Mucosa of stomach (tissue), 1 donor: ENCODE data around the gene FOXK1.

Experiments
- H3K27me3 ChIP-seq: one replicate; pipeline ENCODE4 v1.7.0; 2013; ENCODE audit warnings: mild to moderate bottlenecking, low read length; ENCODE audit not compliant: control insufficient read depth, insufficient read depth
- H3K36me3 ChIP-seq: one replicate; pipeline ENCODE4 v1.7.0; 2013; ENCODE audit warnings: low read length; ENCODE audit not compliant: control insufficient read depth, insufficient read depth
- H3K4me1 ChIP-seq: one replicate; pipeline ENCODE4 v1.7.0; 2013; ENCODE audit warnings: mild to moderate bottlenecking, low read length; ENCODE audit not compliant: control insufficient read depth, insufficient read depth
- H3K4me3 ChIP-seq: one replicate; pipeline ENCODE4 v1.7.0; 2013; ENCODE audit warnings: low read length
- H3K9ac ChIP-seq: one replicate; pipeline ENCODE4 v1.7.0; 2013; ENCODE audit warnings: mild to moderate bottlenecking, low read length, moderate library complexity
- H3K9me3 ChIP-seq: one replicate; pipeline ENCODE4 v1.7.0; 2013; ENCODE audit warnings: mild to moderate bottlenecking, low read length, moderate library complexity; ENCODE audit not compliant: control insufficient read depth
- donor health status: Pancreatic carcinoma.

FOXK1 gene

GRCh38 chr7:4653771-4654170 is 28.3 kb upstream of the FOXK1 start:
- Histone ChIP-seq H3K9me3 (no peaks in the 10 kb centered on the region), H3K36me3 (no peaks in the 10 kb centered on the region), H3K4me3 (no peak overlapping the region), H3K9ac (no peak overlapping the region), H3K27me3 (no peaks in the 10 kb centered on the region), H3K4me1 (no peaks in the 10 kb centered on the region)

GRCh38 chr7:4655311-4655710 is 26.8 kb upstream of the FOXK1 start:
- no peaks in the 10 kb centered on the region for H3K27me3 ChIP-seq
- H3K36me3 ChIP-seq, result no peaks in the 10 kb centered on the region
- no peak overlapping the region for H3K4me3 ChIP-seq
- H3K4me1 ChIP-seq, result no peaks in the 10 kb centered on the region
- no peaks in the 10 kb centered on the region for H3K9me3 ChIP-seq
- no peak overlapping the region for H3K9ac ChIP-seq

- Histone ChIP-seq H3K9me3 (no peaks in the 10 kb centered on the region), H3K4me1 (no peaks in the 10 kb centered on the region), H3K36me3 (no peaks in the 10 kb centered on the region), H3K4me3 (no peak overlapping the region), H3K9ac (no peak overlapping the region), H3K27me3 (no peaks in the 10 kb centered on the region)
Measured at GRCh38 chr7:4655896-4656295, 26.2 kb upstream of the FOXK1 start.

GRCh38 chr7:4657640-4658417 is 24.3 kb upstream of the FOXK1 start:
- Histone ChIP-seq H3K36me3 (no peaks in the 10 kb centered on the region), H3K9me3 (no peaks in the 10 kb centered on the region), H3K4me3 (no peak overlapping the region), H3K9ac (no peak overlapping the region), H3K27me3 (no peaks in the 10 kb centered on the region), H3K4me1 (peaks cover 7% of the 10 kb centered on the region)

GRCh38 chr7:4659551-4660286 is 22.4 kb upstream of the FOXK1 start:
- Histone ChIP-seq H3K9ac (no peak overlapping the region), H3K4me1 (peaks cover 7% of the 10 kb centered on the region), H3K9me3 (no peaks in the 10 kb centered on the region), H3K36me3 (no peaks in the 10 kb centered on the region), H3K27me3 (no peaks in the 10 kb centered on the region), H3K4me3 (no peak overlapping the region)

- Histone ChIP-seq H3K36me3 (no peaks in the 10 kb centered on the region), H3K4me1 (peaks cover 7% of the 10 kb centered on the region), H3K27me3 (no peaks in the 10 kb centered on the region), H3K4me3 (no peak overlapping the region), H3K9me3 (no peaks in the 10 kb centered on the region), H3K9ac (no peak overlapping the region)
Measured at GRCh38 chr7:4661871-4662270, 20.2 kb upstream of the FOXK1 start.

GRCh38 chr7:4663239-4664018 is 18.7 kb upstream of the FOXK1 start:
- H3K4me3 ChIP-seq, result no peak overlapping the region

GRCh38 chr7:4665661-4666060 is 16.4 kb upstream of the FOXK1 start:
- Histone ChIP-seq H3K9me3 (no peaks in the 10 kb centered on the region), H3K9ac (no peak overlapping the region), H3K36me3 (no peaks in the 10 kb centered on the region), H3K4me3 (no peak overlapping the region), H3K27me3 (no peaks in the 10 kb centered on the region), H3K4me1 (peaks cover 7% of the 10 kb centered on the region)

More at GRCh38 chr7:4663239-4664018, 18.7 kb upstream of the FOXK1 start:
- H3K27me3 ChIP-seq, result no peaks in the 10 kb centered on the region
- peaks cover 7% of the 10 kb centered on the region for H3K4me1 ChIP-seq
- no peak overlapping the region for H3K9ac ChIP-seq
- no peaks in the 10 kb centered on the region for H3K9me3 ChIP-seq
- no peaks in the 10 kb centered on the region for H3K36me3 ChIP-seq

- Histone ChIP-seq H3K36me3 (no peaks in the 10 kb centered on the region), H3K9me3 (no peaks in the 10 kb centered on the region), H3K4me3 (no peak overlapping the region), H3K4me1 (no peaks in the 10 kb centered on the region), H3K9ac (no peak overlapping the region), H3K27me3 (peaks cover 3% of the 10 kb centered on the region)
Measured at GRCh38 chr7:4667776-4668509, 14.2 kb upstream of the FOXK1 start.

- Histone ChIP-seq H3K4me3 (no peak overlapping the region), H3K27me3 (peaks cover 3% of the 10 kb centered on the region), H3K36me3 (no peaks in the 10 kb centered on the region), H3K9me3 (no peaks in the 10 kb centered on the region), H3K9ac (no peak overlapping the region), H3K4me1 (no peaks in the 10 kb centered on the region)
Measured at GRCh38 chr7:4668510-4668847, 13.6 kb upstream of the FOXK1 start.

- Histone ChIP-seq H3K4me1 (no peaks in the 10 kb centered on the region), H3K9ac (no peak overlapping the region), H3K4me3 (no peak overlapping the region), H3K9me3 (no peaks in the 10 kb centered on the region), H3K27me3 (peaks cover 3% of the 10 kb centered on the region), H3K36me3 (no peaks in the 10 kb centered on the region)
Measured at GRCh38 chr7:4670791-4671190, 11.3 kb upstream of the FOXK1 start.
